ENCODE data around the gene SELENOH.

DNA sequence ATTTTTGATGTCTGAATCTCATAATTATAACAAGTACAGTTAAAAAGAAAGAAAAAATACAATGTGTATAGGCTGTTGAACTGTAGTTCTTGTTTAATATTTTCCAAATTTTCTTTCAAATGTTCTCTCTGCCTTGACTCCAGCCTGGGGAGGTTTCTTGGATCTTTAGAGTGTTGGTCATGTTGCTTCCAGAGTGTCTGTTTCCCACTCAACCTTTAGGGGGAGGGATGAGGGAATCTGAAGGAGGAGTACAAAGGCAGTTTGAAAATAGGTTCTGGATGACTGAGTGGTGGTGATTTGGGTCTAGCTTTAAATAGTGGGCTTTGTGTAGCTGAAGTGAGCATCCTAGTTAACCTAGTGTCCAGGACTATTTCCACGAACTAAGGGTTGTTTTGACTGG lies 22.3 kb downstream of the SELENOH start:
- TF ChIP-seq POLR2AphosphoS5 (IDR thresholded peaks at IDR 0.05), result no peak
- TF ChIP-seq POLR2A (IDR thresholded peaks at IDR 0.05), result no peak

All from sigmoid colon (tissue), 4 donors.